ENCODE measurements around the gene PGAP1.

GRCh38 chr2:196957881-196958525, 31.5 kb upstream of the PGAP1 start:
- TF ChIP-seq CTCF (IDR thresholded peaks at IDR 0.05) (no peak), POLR2A (IDR thresholded peaks at IDR 0.05) (no peak)

Data from uterus (tissue), 2 donors.